Measurements from ENCODE around the gene TMTC1. TPM values are rescaled to one million over a fixed set of nuclear protein-coding genes. Genes with fewer than 3 reads are reported as not detected.

The TMTC1 gene
- total and polyA plus RNA-seq, 8 donors = 1.2 to 5.1 (median 2.8) TPM

DNA sequence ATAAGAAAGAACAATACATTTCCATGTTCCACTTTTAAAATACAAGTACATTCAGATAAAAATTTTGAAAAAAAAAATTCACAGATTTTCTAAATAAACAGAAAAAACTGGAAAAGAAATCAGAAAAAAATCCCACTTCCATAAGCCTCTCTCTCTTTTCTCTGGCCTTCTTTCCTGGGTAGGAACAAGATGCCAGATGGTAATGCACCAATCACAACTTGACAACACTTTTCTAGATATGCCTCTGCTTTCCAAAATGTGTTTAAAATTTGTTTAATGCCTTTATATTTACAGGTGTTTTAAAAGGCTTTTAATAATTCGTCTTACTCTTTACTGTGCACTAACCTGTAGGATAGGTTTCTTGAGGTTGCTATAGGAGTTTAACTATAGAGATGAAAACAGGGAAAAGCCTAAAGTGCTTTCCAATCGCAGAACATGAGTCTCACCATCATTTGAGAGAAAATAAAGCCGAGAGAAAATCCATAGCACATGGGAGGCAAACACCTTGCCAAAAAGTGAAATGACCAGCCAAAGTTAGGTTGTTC lies 74.2 kb downstream of the TMTC1 start:
- no peak overlapping the region for H3K4me3 ChIP-seq
- no peak overlapping the region for H3K27ac ChIP-seq
- WGBS, 2 donors = 52 to 55% methylated on average over 3 of the region's 3 CpGs
- ATAC-seq (no peak), DNase-seq (no peak), FAIRE-seq (peak; percentile 66)
- H3K4me1 ChIP-seq = no peaks in the 10 kb centered on the region
- H3K36me3 ChIP-seq = no peaks in the 10 kb centered on the region
- no peaks in the 10 kb centered on the region for H3K9me3 ChIP-seq
- TF ChIP-seq, protein P1, sequence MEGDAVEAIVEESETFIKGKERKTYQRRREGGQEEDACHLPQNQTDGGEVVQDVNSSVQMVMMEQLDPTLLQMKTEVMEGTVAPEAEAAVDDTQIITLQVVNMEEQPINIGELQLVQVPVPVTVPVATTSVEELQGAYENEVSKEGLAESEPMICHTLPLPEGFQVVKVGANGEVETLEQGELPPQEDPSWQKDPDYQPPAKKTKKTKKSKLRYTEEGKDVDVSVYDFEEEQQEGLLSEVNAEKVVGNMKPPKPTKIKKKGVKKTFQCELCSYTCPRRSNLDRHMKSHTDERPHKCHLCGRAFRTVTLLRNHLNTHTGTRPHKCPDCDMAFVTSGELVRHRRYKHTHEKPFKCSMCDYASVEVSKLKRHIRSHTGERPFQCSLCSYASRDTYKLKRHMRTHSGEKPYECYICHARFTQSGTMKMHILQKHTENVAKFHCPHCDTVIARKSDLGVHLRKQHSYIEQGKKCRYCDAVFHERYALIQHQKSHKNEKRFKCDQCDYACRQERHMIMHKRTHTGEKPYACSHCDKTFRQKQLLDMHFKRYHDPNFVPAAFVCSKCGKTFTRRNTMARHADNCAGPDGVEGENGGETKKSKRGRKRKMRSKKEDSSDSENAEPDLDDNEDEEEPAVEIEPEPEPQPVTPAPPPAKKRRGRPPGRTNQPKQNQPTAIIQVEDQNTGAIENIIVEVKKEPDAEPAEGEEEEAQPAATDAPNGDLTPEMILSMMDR (IDR thresholded peaks at IDR 0.05) = no peak
- no peaks in the 10 kb centered on the region for H3K27me3 ChIP-seq
- intact Hi-C loops (cut with DNase I) = no loop called here

DNA sequence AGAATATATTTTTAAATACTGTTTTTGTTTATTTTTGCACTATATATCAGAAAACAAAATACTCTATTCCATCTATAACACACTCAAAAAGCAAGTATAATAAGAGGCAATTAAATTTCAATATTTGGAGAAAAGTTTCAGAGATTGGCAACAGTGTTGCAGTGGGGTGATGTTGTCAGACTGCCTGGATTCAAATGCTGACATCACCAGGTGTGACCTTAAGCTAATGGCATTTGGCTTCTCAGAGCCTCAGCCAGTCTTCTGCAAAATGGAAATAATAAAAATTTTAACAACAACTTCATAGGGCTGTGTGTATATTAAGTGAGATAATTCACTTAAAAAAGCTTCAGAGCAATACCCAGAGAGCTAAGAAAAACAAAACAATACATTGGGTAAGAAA lies 74.7 kb downstream of the TMTC1 start:
- Histone ChIP-seq H3K27ac (no peak overlapping the region), H3K36me3 (no peaks in the 10 kb centered on the region), H3K9me3 (no peaks in the 10 kb centered on the region), H3K4me1 (no peaks in the 10 kb centered on the region), H3K4me3 (no peak overlapping the region), H3K27me3 (no peaks in the 10 kb centered on the region)
- DNase-seq (no peak), ATAC-seq (no peak), FAIRE-seq (no peak)
- intact Hi-C loops (cut with DNase I) = no loop called here
- TF ChIP-seq, protein P1 (IDR thresholded peaks at IDR 0.05) = no peak

DNA sequence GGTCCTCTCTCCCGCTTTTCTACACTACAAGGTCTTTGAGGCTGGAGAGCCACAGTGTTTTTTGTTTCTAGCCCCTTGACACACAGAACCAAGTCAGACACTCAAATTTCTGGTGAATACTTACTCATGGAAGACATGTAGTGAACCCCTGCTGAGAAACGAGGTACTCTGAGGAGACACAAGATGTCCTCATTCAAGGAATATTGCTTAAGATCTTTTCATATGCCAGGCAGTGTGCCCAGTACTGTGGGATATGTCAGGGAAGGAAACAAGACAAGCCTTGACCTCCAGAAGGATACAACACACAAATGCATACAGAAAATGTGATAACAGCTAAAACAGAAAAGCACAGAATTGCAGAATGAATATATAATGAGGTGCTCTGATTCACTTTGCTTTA lies 75.9 kb downstream of the TMTC1 start:
- no peak for FAIRE-seq
- no peaks in the 10 kb centered on the region for H3K27me3 ChIP-seq
- H3K4me1 ChIP-seq = no peaks in the 10 kb centered on the region
- H3K27ac ChIP-seq = no peak overlapping the region
- DNase-seq = no peak
- 58 to 62% methylated on average over 2 of the region's 2 CpGs for WGBS, 2 donors
- intact Hi-C loops (cut with DNase I) = no loop called here
- ATAC-seq = no peak
- H3K9me3 ChIP-seq = no peaks in the 10 kb centered on the region
- no peaks in the 10 kb centered on the region for H3K36me3 ChIP-seq
- no peak overlapping the region for H3K4me3 ChIP-seq
- TF ChIP-seq, protein P1 (IDR thresholded peaks at IDR 0.05) = no peak

DNA sequence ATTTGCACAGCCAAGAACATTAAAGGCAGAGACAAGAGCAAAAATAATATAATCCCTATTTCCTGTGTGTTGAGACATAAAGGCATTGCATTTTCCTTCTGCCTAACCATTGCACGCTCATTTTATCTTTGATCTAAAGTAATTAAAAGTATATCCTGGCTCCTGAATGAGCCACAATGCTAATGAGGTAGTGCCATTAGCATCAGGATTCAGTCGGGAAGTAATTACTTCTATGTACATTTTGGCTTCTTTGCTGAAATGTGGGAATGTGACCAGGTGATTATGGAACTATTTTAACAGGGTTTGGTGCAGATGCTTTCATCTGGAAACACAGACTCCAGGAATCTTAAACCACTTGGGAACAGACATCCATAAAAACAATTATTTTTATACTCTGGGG lies 77.4 kb downstream of the TMTC1 start:
- H3K9me3 ChIP-seq = no peaks in the 10 kb centered on the region
- TF ChIP-seq, protein P1 (IDR thresholded peaks at IDR 0.05) = no peak
- ATAC-seq (no peak), FAIRE-seq (no peak), DNase-seq (no peak)
- no peaks in the 10 kb centered on the region for H3K36me3 ChIP-seq
- no peaks in the 10 kb centered on the region for H3K4me1 ChIP-seq
- WGBS, 2 donors = 16 to 17% methylated on average over 2 of the region's 2 CpGs
- intact Hi-C loops (cut with DNase I) = no loop called here
- H3K4me3 ChIP-seq = no peak overlapping the region
- no peaks in the 10 kb centered on the region for H3K27me3 ChIP-seq
- no peak overlapping the region for H3K27ac ChIP-seq

DNA sequence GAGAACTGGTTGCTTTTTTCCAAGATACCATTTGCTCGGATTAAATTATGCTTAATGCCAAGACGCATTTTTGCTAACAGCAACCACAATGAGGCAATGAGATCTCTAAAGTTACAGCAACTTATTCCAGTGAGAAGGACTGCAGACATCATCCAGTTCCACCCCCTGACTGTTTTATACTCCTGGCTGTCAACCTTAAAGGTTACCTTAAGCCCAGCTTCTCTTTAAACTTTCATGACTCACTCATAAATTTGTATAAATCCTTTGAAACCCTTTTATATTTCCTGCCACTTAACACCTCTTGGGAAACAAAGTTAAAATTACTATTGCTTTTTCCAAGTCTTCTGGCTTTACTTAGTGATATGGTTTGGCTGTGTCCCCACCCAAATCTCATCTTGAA lies 80.2 kb downstream of the TMTC1 start:
- H3K36me3 ChIP-seq = no peaks in the 10 kb centered on the region
- no peaks in the 10 kb centered on the region for H3K4me1 ChIP-seq
- DNase-seq = no peak
- no peaks in the 10 kb centered on the region for H3K9me3 ChIP-seq
- ATAC-seq = no peak
- FAIRE-seq = no peak
- 65 to 84% methylated on average over 2 of the region's 2 CpGs for WGBS, 2 donors
- intact Hi-C loops (cut with DNase I) = no loop called here
- H3K27ac ChIP-seq = no peak overlapping the region
- no peak overlapping the region for H3K4me3 ChIP-seq
- no peaks in the 10 kb centered on the region for H3K27me3 ChIP-seq
- TF ChIP-seq, protein P1 (IDR thresholded peaks at IDR 0.05) = no peak

All from pancreas (tissue), 10 donors.